ENCODE data around the gene MARCHF10.

MARCHF10 gene

GRCh38 chr17:62658136-62658920 is 149.8 kb downstream of the MARCHF10 start:
- no peak for DNase-seq (ENCODE audit: low spot score)

- no peak for DNase-seq (ENCODE audit: low spot score)
These were observed 150.4 kb downstream of the MARCHF10 start for GRCh38 chr17:62657690-62658089.

- DNase-seq (ENCODE audit: low spot score): no peak
These were observed 150.9 kb downstream of the MARCHF10 start for GRCh38 chr17:62657145-62657665.

GRCh38 chr17:62656446-62656845 is 151.7 kb downstream of the MARCHF10 start:
- no peak for DNase-seq (ENCODE audit: low spot score)

GRCh38 chr17:62655656-62656055 is 152.5 kb downstream of the MARCHF10 start:
- DNase-seq (ENCODE audit: low spot score): no peak

- no peak for DNase-seq (ENCODE audit: low spot score)
These were observed 154.0 kb downstream of the MARCHF10 start for GRCh38 chr17:62653826-62654761.

- no peak for DNase-seq (ENCODE audit: low spot score)
These were observed 154.9 kb downstream of the MARCHF10 start for GRCh38 chr17:62653002-62653825.

- no peak for DNase-seq (ENCODE audit: low spot score)
These were observed 155.7 kb downstream of the MARCHF10 start for GRCh38 chr17:62652251-62653001.
